Upper lobe of right lung (tissue), 1 donor: ENCODE data around the gene JAK3. TPM values are rescaled to one million over a fixed set of nuclear protein-coding genes. Genes with fewer than 3 reads are reported as not detected.
"Not testable (repeated sequence)": the region's sequence is repeated elsewhere in the genome, so short reads cannot be mapped to it uniquely, and the experiment has no call there.

Experiments used
- ATAC-seq: fragments of 200-7000 bp; cut with Tn5 transposase; one replicate; pipeline ENCODE4 v1.9.1; 2020; ENCODE audit warnings: mild to moderate bottlenecking, moderate library complexity
- DNase-seq: peaks from one replicate; pipeline ENCODE4 v3.0.0-alpha.2; 2020
- H3K27ac ChIP-seq: fragments of 200-600 bp; one replicate; pipeline ENCODE4 v1.8.0; 2022
- H3K27me3 ChIP-seq: fragments of 200-600 bp; one replicate; pipeline ENCODE4 v1.8.0; 2022; ENCODE audit warnings: mild to moderate bottlenecking
- H3K36me3 ChIP-seq: fragments of 200-600 bp; one replicate; pipeline ENCODE4 v1.8.0; 2022
- H3K4me1 ChIP-seq: fragments of 200-600 bp; one replicate; pipeline ENCODE4 v1.8.0; 2022
- H3K4me3 ChIP-seq: fragments of 200-600 bp; one replicate; pipeline ENCODE4 v1.8.0; 2022; ENCODE audit warnings: mild to moderate bottlenecking
- H3K9me3 ChIP-seq: fragments of 200-600 bp; one replicate; pipeline ENCODE4 v1.8.0; 2022
- CTCF ChIP-seq: fragments of 200-600 bp; IDR thresholded peaks from one replicate; pipeline ENCODE4 v1.8.0; 2022; ENCODE audit warnings: antibody characterized with exemption
- intact Hi-C: fragments of 100-400 bp; cut with DNase I; formaldehyde crosslinking; loops from one replicate; pipeline ENCODE4 v1.11.0; 2022
- total RNA-seq: library from RNA; stranded (reverse); fragmentation: NEBNext Ultra II Directional; extraction: Animal tissue kit (Norgen Biotek cat#: 25700); gene quantifications from one replicate; pipeline ENCODE4 v1.2.1, GENCODE V29; 2021
- donor health status: DM: no; HTN: yes; CAD: no; lungs with severe emphysema.

Gene JAK3
- total RNA-seq, 1 donor from 2014 or later = 15.1 TPM

- no peaks in the 10 kb centered on the region for H3K9me3 ChIP-seq
- no peak for TF ChIP-seq CTCF
- ATAC-seq (peak; percentile 76), DNase-seq (no peak)
- H3K4me3 ChIP-seq = no peak overlapping the region
- H3K4me1 ChIP-seq = no peaks in the 10 kb centered on the region
- intact Hi-C loops = no loop called here
- H3K27me3 ChIP-seq = peaks cover 11% of the 10 kb centered on the region
- no peaks in the 10 kb centered on the region for H3K36me3 ChIP-seq
- no peak overlapping the region for H3K27ac ChIP-seq
Observed at GRCh38 chr19:17803264-17803896, 44.4 kb downstream of the JAK3 start.

GRCh38 chr19:17802137-17802858, 45.5 kb downstream of the JAK3 start:
- H3K4me3 ChIP-seq = no peak overlapping the region
- peaks cover under 1% of the 10 kb centered on the region for H3K27me3 ChIP-seq
- DNase-seq (no peak), ATAC-seq (no peak)
- TF ChIP-seq CTCF = no peak
- no peak overlapping the region for H3K27ac ChIP-seq
- H3K4me1 ChIP-seq = no peaks in the 10 kb centered on the region
- intact Hi-C loops = no loop called here
- no peaks in the 10 kb centered on the region for H3K9me3 ChIP-seq
- no peaks in the 10 kb centered on the region for H3K36me3 ChIP-seq

GRCh38 chr19:17798599-17798998, 49.2 kb downstream of the JAK3 start:
- H3K27me3 ChIP-seq = peaks cover 29% of the 10 kb centered on the region
- H3K4me1 ChIP-seq, ATAC-seq, H3K36me3 ChIP-seq, DNase-seq, intact Hi-C loops, H3K27ac ChIP-seq, H3K9me3 ChIP-seq, H3K4me3 ChIP-seq: not testable (repeated sequence)

GRCh38 chr19:17797424-17798201, 50.2 kb downstream of the JAK3 start:
- Histone ChIP-seq H3K27me3 (peaks cover 29% of the 10 kb centered on the region), H3K36me3 (no peaks in the 10 kb centered on the region), H3K4me3 (no peak overlapping the region), H3K9me3 (no peaks in the 10 kb centered on the region), H3K27ac (no peak overlapping the region), H3K4me1 (no peaks in the 10 kb centered on the region)
- DNase-seq (no peak), ATAC-seq (peak; percentile 6)
- intact Hi-C loops = no loop called here
- TF ChIP-seq CTCF = no peak

- intact Hi-C loops = no loop called here
- Histone ChIP-seq H3K27me3 (peaks cover 29% of the 10 kb centered on the region), H3K4me3 (no peak overlapping the region)
Observed at GRCh38 chr19:17796838-17797423, 50.9 kb downstream of the JAK3 start.

More at GRCh38 chr19:17796838-17797423, 50.9 kb downstream of the JAK3 start:
- Histone ChIP-seq H3K4me1 (no peaks in the 10 kb centered on the region), H3K36me3 (no peaks in the 10 kb centered on the region), H3K9me3 (no peaks in the 10 kb centered on the region), H3K27ac (no peak overlapping the region)
- DNase-seq (no peak), ATAC-seq (no peak)
- TF ChIP-seq CTCF = no peak
